Large intestine (tissue), 3 donors: ENCODE data around the gene RPA1. TPM values are rescaled to one million over a fixed set of nuclear protein-coding genes. Genes with fewer than 3 reads are reported as not detected.

Source experiments
- DNase-seq, 2 donors: peaks; one replicate each; pipeline versions ENCODE4 v3.0.0 to v3.0.0-alpha.2; 2013
- H3K27ac ChIP-seq: one replicate; pipeline ENCODE4 v1.5.1; 2013; ENCODE audit warnings: low read length
- H3K27me3 ChIP-seq: 2 replicates; pipeline ENCODE4 v1.6.1; 2013; ENCODE audit warnings: low read length; ENCODE audit not compliant: control insufficient read depth, insufficient read depth
- H3K36me3 ChIP-seq: 2 replicates; pipeline ENCODE4 v1.6.1; 2013; ENCODE audit warnings: low read length; ENCODE audit not compliant: control insufficient read depth, insufficient read depth
- H3K4me1 ChIP-seq: one replicate; pipeline ENCODE4 v1.6.1; 2013; ENCODE audit warnings: low read length; ENCODE audit not compliant: control insufficient read depth, insufficient read depth
- H3K4me3 ChIP-seq: one replicate; pipeline ENCODE4 v1.5.1; 2013; ENCODE audit warnings: low read length
- H3K9me3 ChIP-seq: one replicate; pipeline ENCODE4 v1.6.1; 2013; ENCODE audit warnings: mild to moderate bottlenecking, low read depth, low read length, moderate library complexity; ENCODE audit not compliant: control insufficient read depth
- WGBS: methylation state at CpG from one replicate; pipeline ENCODE4 v1.1.5; 2013; ENCODE audit warnings: low lambda C conversion rate; ENCODE audit not compliant: insufficient coverage; 5-methylcytosine and 5-hydroxymethylcytosine counted together
- polyA plus RNA-seq: library from polyadenylated mRNA; unstranded; fragments of 120-200 nt; gene quantifications from one replicate; pipeline ENCODE4 v1.2.1, GENCODE V29; 2013

RPA1 gene
- polyA plus RNA-seq, 1 donor, result 64.4 TPM

DNA sequence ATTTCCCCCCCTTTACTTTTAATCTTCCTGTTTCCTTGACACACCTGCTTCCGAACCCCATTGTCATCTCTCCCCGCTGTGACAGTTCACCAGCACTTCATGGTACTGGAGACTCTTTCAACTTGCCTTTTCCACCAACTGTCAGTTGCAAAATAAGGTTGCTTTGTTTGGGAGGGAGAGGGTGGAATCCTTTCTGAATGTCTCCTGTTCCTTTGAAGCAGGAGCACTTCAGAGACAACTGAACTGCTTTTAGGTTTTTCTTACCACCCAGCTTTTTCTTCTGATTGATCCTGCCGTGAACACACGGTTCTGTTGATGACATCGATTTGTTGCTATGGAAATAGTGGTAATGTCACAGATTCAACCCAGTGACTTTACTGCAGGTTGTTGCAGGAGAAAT lies 42.0 kb downstream of the RPA1 start:
- Histone ChIP-seq H3K4me3 (no peak overlapping the region), H3K9me3 (no peaks in the 10 kb centered on the region), H3K4me1 (no peaks in the 10 kb centered on the region), H3K36me3 (peaks cover 32% of the 10 kb centered on the region), H3K27ac (no peak overlapping the region), H3K27me3 (no peaks in the 10 kb centered on the region)
- DNase-seq, result no peak
- 80% methylated on average over 2 of the region's 5 CpGs for WGBS

DNA sequence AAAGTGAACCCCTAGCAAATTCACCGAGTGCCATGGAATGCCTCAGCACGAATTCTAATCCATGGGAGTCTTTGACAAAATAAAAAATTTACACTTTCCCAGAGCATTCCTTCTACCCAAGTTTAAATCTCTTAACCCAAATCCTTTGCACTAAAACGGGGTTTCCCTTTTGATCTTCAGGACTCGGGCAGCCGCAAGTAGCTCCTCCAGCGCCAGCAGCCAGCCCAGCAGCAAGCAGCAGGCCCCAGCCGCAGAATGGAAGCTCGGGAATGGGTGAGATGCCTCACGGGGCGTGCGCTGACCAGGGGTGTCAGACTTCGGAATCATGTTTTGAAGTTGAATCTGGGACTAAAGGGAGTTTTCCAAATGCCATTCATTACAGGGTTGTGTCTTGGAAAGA lies 42.4 kb downstream of the RPA1 start:
- Histone ChIP-seq H3K9me3 (no peaks in the 10 kb centered on the region), H3K4me3 (no peak overlapping the region), H3K4me1 (no peaks in the 10 kb centered on the region), H3K27ac (no peak overlapping the region), H3K27me3 (no peaks in the 10 kb centered on the region), H3K36me3 (peaks cover 36% of the 10 kb centered on the region)
- WGBS, result no CpG with 5 or more reads among the region's 12 CpGs
- DNase-seq, result no peak

DNA sequence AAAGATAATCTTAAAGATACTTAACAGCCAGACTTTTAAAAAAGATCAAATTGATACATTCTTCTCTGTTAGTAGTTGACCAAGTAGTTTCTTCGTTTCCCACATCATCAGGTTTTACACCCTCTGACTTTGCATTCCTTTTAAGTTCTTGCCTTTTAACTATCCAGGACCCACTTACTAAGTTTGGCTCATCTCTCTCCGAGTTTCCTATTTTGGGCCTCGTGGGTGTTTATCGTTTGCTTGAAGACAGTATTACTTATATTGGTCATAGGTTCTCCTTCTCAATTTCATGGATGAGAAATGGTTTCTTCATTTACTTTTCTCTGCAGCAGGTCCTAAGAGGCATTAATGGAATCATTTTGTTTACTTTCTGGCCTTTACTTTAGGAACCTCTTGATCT lies 43.2 kb downstream of the RPA1 start:
- H3K27me3 ChIP-seq, result no peaks in the 10 kb centered on the region
- no peak overlapping the region for H3K27ac ChIP-seq
- DNase-seq, result no peak
- WGBS, result 89% methylated on average over 1 of the region's 4 CpGs
- no peak overlapping the region for H3K4me3 ChIP-seq
- H3K4me1 ChIP-seq, result no peaks in the 10 kb centered on the region
- no peaks in the 10 kb centered on the region for H3K9me3 ChIP-seq
- peaks cover 43% of the 10 kb centered on the region for H3K36me3 ChIP-seq

DNA sequence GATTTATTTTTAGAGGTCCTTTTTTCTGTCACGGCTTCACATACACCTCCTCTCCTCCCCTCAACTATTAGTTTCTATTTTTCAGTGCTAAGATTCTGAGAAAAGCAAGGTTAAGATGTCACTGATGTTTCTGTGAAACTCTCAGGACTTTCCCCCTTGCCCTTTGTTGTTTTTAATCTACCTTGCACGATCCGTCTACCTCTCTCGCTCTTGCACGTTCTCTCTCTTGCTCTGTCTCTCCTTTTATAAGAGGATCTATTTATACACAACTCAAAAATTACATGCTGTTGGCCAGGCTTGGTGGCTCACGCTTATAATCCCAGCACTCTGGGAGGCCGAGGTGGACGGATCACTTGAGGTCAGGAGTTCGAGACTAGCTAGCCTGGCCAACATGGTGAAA lies 43.6 kb downstream of the RPA1 start:
- H3K9me3 ChIP-seq, result no peaks in the 10 kb centered on the region
- H3K27me3 ChIP-seq, result no peaks in the 10 kb centered on the region
- H3K27ac ChIP-seq, result no peak overlapping the region
- H3K36me3 ChIP-seq, result peaks cover 47% of the 10 kb centered on the region
- 80% methylated on average over 2 of the region's 9 CpGs for WGBS
- no peaks in the 10 kb centered on the region for H3K4me1 ChIP-seq
- no peak for DNase-seq
- H3K4me3 ChIP-seq, result no peak overlapping the region

GRCh38 chr17:1875597-1875996 lies 45.8 kb downstream of the RPA1 start:
- Histone ChIP-seq H3K9me3 (no peaks in the 10 kb centered on the region), H3K4me1 (no peaks in the 10 kb centered on the region), H3K27me3 (no peaks in the 10 kb centered on the region), H3K36me3 (peaks cover 65% of the 10 kb centered on the region), H3K4me3 (no peak overlapping the region), H3K27ac (no peak overlapping the region)
- 92% methylated on average over 2 of the region's 4 CpGs for WGBS
- no peak for DNase-seq

DNA sequence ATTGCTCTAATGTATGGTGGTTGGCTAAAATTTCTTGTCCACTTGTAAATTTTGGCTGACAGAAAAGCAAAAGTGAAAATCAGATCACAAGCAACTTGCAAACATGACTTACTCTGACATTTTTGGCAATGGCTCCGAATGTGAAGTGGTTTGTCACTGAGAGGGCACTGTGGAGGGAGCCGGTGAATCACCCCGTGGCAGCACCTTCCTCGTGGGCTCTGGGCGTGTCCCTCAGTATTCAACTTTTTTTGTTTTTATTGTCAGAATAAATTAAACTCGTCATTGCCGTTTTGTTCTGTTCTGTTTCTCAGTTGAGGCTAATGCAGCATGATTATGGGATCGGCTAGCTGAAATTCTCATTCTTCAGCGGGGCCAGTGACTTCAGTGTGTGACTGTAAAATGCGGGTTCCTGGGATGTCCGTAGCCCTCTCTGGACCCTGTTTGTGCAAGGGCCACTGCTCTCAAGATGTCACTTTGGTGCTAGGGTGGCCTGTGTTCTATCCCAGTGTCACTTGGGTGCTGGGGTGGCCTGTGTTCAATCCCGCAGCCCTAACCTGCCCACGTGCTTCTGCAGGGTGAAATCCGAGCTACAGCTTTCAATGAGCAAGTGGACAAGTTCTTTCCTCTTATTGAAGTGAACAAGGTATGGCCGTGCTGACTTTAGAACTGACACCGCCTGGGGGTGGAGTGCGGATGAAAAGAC lies 48.8 kb downstream of the RPA1 start:
- no peaks in the 10 kb centered on the region for H3K9me3 ChIP-seq
- no peaks in the 10 kb centered on the region for H3K27me3 ChIP-seq
- H3K36me3 ChIP-seq, result peaks cover 70% of the 10 kb centered on the region
- no peak for DNase-seq
- H3K4me1 ChIP-seq, result no peaks in the 10 kb centered on the region
- 100% methylated on average over 1 of the region's 17 CpGs for WGBS
- no peak overlapping the region for H3K27ac ChIP-seq
- no peak overlapping the region for H3K4me3 ChIP-seq

DNA sequence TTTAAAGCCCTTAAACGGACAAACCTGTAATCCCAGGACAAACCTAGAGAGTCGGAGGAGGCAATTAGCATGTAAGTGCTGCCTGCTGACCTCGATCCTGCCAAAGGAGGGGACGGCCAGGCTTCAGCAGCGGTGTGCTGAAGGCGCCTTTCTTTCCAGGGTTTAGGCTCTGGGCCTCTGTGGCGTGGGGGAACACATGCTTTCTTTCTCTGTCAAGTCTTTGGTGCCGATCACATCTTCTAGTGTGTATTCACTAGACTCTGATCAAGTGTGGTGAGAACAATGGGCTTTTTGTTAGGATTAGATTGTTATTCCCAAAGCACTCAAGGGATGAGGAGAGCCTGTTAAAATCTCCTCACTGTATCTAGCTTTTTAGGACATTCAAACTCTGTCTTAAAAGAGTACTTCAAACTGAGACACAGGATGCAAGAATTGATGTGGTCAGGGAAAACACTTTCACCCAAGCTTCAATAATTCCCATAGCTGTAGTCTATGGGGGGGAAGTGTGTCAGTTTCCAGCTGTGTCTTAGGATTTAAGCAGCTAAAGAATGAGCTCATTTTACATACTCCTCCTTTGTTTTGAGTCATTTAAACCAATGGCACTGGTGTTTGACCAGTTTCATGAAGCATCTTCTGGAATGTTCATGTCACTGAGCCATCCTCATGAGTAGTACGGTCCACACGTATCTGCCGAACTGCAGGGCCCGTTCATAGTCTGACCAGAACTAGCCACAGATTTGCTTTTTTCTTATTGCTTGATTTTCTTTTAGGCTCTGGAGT lies 51.2 kb downstream of the RPA1 start:
- H3K27ac ChIP-seq, result no peak overlapping the region
- H3K4me1 ChIP-seq, result no peaks in the 10 kb centered on the region
- H3K27me3 ChIP-seq, result no peaks in the 10 kb centered on the region
- no peak for DNase-seq
- WGBS, result no CpG with 5 or more reads among the region's 12 CpGs
- no peak overlapping the region for H3K4me3 ChIP-seq
- no peaks in the 10 kb centered on the region for H3K9me3 ChIP-seq
- peaks cover 83% of the 10 kb centered on the region for H3K36me3 ChIP-seq

DNA sequence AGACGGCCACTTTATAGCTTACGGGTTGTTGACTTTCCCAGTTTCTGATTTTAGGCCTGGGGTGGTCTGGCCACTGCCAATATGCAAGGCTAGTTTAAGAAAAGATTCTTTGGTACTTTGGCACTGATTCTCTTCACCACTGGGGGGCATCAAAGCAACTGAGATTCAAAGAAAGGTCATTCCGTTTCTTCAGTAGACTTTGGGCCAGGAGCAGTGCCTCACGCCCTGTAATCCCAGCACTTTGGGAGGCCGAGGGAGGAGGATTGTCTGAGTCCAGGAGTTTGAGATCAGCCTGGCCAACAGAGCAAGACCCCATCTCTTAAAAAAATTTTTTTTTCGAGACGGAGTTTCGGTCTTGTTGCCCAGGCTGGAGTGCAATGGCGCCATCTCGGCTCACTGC lies 53.0 kb downstream of the RPA1 start:
- Histone ChIP-seq H3K27me3 (no peaks in the 10 kb centered on the region), H3K9me3 (no peaks in the 10 kb centered on the region), H3K4me3 (no peak overlapping the region), H3K4me1 (no peaks in the 10 kb centered on the region), H3K27ac (no peak overlapping the region), H3K36me3 (peaks cover 90% of the 10 kb centered on the region)
- no peak for DNase-seq
- WGBS, result no CpG with 5 or more reads among the region's 10 CpGs

DNA sequence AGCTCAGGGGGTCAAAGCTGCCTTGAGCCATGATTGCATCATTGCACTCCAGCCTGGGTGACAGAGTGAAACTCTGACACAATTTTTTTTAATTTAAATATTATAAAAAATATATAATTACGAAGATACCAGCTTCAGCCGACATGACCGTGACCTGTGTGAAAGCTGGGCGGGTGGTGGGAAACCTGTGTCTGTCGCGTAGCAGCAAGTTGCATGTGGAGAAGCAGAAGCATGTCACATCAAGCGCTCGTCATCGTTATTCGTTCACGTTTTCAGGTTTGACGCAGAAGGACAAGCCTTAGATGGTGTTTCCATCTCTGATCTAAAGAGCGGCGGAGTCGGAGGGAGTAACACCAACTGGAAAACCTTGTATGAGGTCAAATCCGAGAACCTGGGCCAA lies 53.7 kb downstream of the RPA1 start:
- no peak overlapping the region for H3K27ac ChIP-seq
- H3K4me3 ChIP-seq, result no peak overlapping the region
- DNase-seq, result no peak
- no peaks in the 10 kb centered on the region for H3K27me3 ChIP-seq
- H3K9me3 ChIP-seq, result no peaks in the 10 kb centered on the region
- WGBS, result 100% methylated on average over 2 of the region's 16 CpGs
- no peaks in the 10 kb centered on the region for H3K4me1 ChIP-seq
- peaks cover 89% of the 10 kb centered on the region for H3K36me3 ChIP-seq

DNA sequence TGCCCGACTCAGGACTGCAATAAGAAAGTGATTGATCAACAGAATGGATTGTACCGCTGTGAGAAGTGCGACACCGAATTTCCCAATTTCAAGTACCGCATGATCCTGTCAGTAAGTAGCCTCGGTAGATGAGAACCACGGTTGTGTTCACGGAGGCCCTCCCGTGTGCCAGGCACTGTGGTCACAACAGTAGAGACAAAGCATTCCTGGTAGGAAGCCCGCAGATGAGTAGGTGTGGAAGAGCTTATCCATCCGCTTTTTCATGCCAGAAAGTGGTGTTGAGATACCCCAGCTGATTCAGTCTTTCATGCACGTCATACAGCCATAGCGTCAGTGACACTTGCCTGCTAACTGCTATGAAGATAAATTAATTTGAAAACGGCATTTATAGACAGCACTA lies 58.9 kb downstream of the RPA1 start:
- H3K27ac ChIP-seq, result no peak overlapping the region
- WGBS, result 100% methylated on average over 3 of the region's 14 CpGs
- H3K4me1 ChIP-seq, result no peaks in the 10 kb centered on the region
- H3K4me3 ChIP-seq, result no peak overlapping the region
- peaks cover 76% of the 10 kb centered on the region for H3K36me3 ChIP-seq
- DNase-seq, result no peak
- no peaks in the 10 kb centered on the region for H3K27me3 ChIP-seq
- H3K9me3 ChIP-seq, result no peaks in the 10 kb centered on the region
